A549 treated with GW870086 at 1 μM for 4 hours (cell line): ENCODE measurements around the gene TRIM52. TPM values are rescaled to one million over a fixed set of nuclear protein-coding genes. Genes with fewer than 3 reads are reported as not detected.

Experiments used
- total RNA-seq: library from RNA; stranded (reverse); fragments of 200-300 nt; extraction: Qiagen RNA extraction; gene quantifications from 5 replicates; pipeline ENCODE4 v1.2.3, GENCODE V29; 2022; ENCODE audit warnings: low read depth

TRIM52 gene
- 4.0 to 6.8 TPM (median 6.0 TPM) in 5 replicates for total RNA-seq

DNA sequence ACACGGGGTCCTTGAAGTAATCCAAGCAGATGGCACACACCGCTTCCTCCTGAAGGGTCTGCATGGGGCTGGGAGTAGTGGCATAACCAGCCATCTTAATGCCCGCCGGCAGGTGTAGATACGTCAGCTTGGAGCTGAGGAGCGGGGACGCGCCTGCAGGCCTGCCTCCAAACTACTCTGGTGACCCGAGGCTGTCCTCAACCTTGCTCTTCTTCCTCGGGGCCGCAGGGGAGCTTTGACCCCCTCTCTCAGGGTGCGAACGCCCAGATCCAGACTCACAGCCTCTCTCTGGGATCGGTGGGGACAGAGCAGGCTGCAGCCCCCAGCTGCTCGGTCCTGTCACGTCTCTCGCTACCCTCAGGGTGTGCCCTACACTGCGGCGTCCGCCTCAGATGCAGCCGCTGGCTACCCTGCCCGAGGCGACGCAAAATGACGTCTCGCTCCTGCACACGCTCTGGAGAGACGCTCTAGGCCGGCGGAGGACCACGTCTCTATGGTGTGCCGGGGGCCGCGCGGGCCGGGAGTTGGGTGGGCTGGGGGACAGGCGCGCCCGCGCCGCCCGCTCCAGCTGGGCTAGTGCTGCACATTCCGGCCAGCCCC lies at the start of gene TRIM52:
TRIM52 (minus strand) TSS at position 424 of the 600 bp plus-strand sequence; CDS start at position 94, 330 bp downstream.

GRCh38 chr5:181243564-181244343 lies 17.2 kb downstream of the TRIM52 start, which contains the start of gene RACK1:
Gene RACK1 (minus strand): TSS chr5:181243906. CDS start chr5:181243800, 106 bp downstream.

GRCh38 chr5:181223058-181223728 lies 37.8 kb downstream of the TRIM52 start, which contains the start of gene TRIM41:
Gene TRIM41 (plus strand): TSS chr5:181223281. CDS start chr5:181224000, 719 bp downstream.

Other genes starting within 250 kb of the TRIM52 start
- gene BTNL9, start 220.9 kb downstream of the TRIM52 start, total RNA-seq, result 0.19 to 1.0 TPM (median 0.72 TPM) in 5 replicates
- gene OR2V1, start 130.0 kb downstream of the TRIM52 start, total RNA-seq, result not detected in 5 replicates
- gene OR2V2, start 113.6 kb downstream of the TRIM52 start, total RNA-seq, result not detected in 5 replicates
- 27.8 to 44.8 TPM (median 42.6 TPM) in 5 replicates for gene TRIM7, start 55.9 kb downstream of the TRIM52 start, total RNA-seq
- 21.5 to 29.5 TPM (median 28.7 TPM) in 5 replicates for gene TRIM41, start 37.9 kb downstream of the TRIM52 start, total RNA-seq
- 3,139 to 3,838 TPM (median 3,319 TPM) in 5 replicates for gene RACK1, start 17.2 kb downstream of the TRIM52 start, total RNA-seq
- not detected in 5 replicates for gene OR4F3, start 106.1 kb upstream of the TRIM52 start, total RNA-seq